HG02588 (cell line): ENCODE results near the gene MINDY4B.
"Not testable (repeated sequence)": the region's sequence is repeated elsewhere in the genome, so short reads cannot be mapped to it uniquely, and the experiment has no call there.

Experiments
- ATAC-seq: cut with Tn5 transposase; IDR thresholded peaks from one replicate; pipeline ENCODE4 v1.9.1; 2021; ENCODE audit warnings: mild to moderate bottlenecking, moderate library complexity; ENCODE audit not compliant: unreplicated experiment

MINDY4B gene

GRCh38 chr3:150899141-150899540 is 6.1 kb downstream of the MINDY4B start:
- no peak for ATAC-seq

DNA sequence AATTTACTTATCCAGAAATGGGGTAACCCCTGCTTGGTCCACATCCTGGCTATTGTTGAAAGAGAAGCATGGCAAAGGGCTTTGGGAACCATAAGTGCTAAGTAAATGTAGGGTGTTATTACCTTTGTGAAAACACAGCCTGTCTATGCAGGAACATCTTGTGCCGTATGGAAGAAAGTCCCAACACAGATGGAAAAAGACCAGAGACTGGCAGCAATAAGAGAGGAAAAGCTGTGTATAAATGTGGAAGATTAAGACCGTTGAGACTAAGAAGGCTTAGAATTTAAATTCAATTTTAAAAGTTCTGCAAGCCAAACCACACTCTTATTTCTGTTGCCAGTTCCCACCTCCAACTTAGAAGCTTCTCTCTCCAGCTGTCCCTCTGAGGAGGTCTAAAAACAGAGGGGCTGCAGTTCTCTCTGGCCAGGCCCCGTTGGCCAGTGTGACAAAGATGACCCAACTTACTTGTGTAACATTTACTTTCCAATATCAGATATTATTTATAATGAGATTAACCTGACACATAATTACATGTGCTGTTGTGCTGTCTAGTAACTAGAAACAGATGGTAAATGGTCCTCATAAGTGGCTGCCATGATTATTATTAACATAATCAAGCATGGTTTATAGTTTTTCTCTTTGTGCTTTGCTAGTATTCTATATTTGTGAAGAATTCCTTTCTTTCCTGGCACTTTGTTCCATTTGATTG is 7.0 kb downstream of the MINDY4B start:
- ATAC-seq, result no peak

DNA sequence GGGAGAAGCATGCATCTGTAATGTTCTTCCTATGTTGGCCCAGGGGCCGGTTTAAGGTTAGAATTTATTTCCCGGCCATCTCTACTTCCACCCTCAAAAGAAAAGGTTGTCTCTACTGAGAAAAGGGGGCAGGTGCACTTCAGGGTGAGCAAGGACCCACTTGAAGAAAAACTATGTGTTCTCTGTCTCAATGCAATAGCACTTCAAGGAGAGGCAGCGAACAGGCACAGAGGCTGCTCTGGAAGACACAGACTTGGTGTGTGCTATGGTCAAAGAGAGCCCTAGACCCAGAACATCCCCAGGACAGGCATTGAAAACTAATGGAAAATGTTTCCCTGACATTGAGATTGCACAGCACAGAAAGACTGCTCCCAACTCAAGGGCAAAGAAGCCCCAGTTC is 7.6 kb downstream of the MINDY4B start:
- ATAC-seq, result no peak

- no peak for ATAC-seq
These were observed 14.4 kb downstream of the MINDY4B start for GRCh38 chr3:150890831-150891230.

- no peak for ATAC-seq
These were observed 14.9 kb downstream of the MINDY4B start for GRCh38 chr3:150890295-150890694.

DNA sequence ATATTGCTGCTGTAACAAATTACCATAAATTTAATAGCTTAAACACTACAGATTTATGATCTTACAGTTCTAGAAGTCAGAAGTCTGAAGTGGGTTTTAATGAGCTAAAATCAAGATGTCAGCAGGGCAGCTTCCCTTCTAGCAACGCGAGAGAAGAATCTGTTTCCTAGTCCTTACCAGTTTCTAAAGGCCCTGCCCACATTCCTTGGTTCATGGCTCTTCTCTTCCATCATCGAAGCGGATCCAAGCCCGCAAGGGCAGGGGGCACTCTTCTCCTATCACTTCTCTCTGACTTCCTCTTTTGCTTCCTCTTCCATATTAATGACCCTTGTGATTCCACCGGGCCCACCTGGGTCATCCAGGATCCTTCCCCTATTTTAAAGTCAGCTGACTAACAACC is 16.1 kb downstream of the MINDY4B start:
- ATAC-seq, result no peak

- no peak for ATAC-seq
These were observed 18.2 kb downstream of the MINDY4B start for GRCh38 chr3:150887031-150887430.

- ATAC-seq, result no peak
These were observed 19.7 kb downstream of the MINDY4B start for GRCh38 chr3:150885535-150885934.

- no peak for ATAC-seq
These were observed 26.2 kb downstream of the MINDY4B start for GRCh38 chr3:150878996-150879575.

GRCh38 chr3:150878290-150878689 is 26.9 kb downstream of the MINDY4B start:
- ATAC-seq, result no peak

DNA sequence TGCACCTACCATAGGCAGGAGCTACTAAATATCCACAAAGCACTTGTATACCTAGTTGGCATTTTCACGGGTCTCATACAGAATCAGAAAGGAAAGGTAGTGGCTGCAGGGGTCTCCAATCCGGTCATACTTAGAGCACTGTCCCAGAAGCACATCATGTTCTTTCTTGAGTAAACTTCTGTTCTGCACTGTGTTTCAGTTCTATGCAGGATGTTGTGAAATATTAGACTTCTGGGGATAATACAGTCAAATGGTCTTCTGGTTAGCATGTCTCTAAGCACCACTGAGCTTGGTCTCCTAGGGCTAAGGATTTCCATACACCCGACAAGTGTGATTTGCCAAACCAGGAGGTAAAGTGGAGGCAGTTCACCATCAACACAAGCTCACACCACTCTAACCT is 27.9 kb downstream of the MINDY4B start:
- no peak for ATAC-seq

GRCh38 chr3:150876611-150877265 is 28.5 kb downstream of the MINDY4B start:
- ATAC-seq, result no peak

DNA sequence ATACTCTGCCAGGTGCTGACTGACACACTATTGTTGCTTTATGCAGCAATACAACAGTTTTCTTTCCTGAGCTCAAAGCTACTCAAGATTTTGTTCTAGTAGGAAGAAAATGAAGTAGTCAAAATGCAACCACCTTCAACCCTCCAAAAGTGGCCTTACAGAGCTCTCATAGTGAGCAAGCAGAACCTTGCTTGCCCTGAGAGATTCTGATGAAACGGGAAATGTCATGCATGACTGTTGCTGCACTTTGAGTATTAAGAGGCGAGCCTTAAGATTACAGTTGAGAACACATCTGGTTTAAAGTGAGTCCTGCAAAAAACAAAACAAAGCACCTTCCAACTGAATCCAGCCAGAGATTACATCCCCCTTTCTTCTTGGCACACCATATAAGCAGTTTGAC is 29.7 kb downstream of the MINDY4B start:
- ATAC-seq, result no peak

DNA sequence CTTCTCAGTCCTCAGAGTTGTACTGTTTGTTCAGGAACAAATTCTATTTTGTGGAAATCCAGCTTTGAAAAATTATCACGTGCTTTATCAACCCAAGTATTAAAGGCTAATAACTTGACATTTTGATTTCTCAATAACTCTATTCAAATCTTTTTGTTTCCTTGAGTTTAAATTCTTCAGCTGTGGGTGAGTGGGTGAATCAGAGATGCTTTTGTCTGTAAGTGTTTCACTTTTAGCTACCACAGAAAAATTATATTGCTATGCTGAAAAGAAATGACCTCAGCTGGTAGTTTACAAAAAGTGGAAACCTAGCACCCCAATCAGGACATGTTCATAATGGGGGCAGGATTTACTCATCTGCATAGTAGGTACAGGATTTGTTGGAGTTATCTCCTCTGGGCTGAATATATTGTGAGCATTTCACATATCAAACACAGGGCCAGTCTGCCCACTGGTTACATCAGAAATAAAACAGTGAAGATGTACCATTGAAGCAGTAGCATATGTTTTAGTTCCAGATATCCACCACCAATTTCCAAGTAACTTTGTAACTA is 30.5 kb downstream of the MINDY4B start:
- no peak for ATAC-seq

- no peak for ATAC-seq
These were observed 34.0 kb downstream of the MINDY4B start for GRCh38 chr3:150871192-150871591.

GRCh38 chr3:150870406-150870805 is 34.8 kb downstream of the MINDY4B start:
- no peak for ATAC-seq

GRCh38 chr3:150868282-150868681 is 37.0 kb downstream of the MINDY4B start:
- ATAC-seq, result no peak

- no peak for ATAC-seq
These were observed 37.8 kb downstream of the MINDY4B start for GRCh38 chr3:150867434-150867833.

- not testable (repeated sequence) for ATAC-seq
These were observed 41.3 kb downstream of the MINDY4B start for GRCh38 chr3:150863921-150864320.

DNA sequence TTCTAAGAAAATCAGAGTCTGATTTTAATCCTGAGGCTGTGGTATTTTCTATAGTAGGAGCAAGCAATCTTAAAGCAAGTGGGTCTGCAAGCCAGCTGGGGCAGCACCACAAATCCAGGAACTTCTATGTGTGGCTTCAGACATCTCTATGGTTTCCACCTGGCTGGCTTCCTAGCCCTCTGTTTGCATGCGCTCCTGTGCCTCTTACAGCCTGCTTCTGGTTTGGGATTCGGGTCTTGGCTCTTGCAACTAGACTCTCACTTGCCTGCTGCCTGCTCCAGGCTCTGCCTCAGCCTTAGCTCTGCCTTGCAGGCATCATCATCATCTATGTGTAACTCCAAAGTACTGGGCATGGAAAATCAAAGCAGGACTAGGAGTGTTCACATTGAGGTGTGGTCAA is 43.4 kb downstream of the MINDY4B start:
- ATAC-seq, result no peak

GRCh38 chr3:150857936-150858335 is 47.3 kb downstream of the MINDY4B start:
- not testable (repeated sequence) for ATAC-seq

DNA sequence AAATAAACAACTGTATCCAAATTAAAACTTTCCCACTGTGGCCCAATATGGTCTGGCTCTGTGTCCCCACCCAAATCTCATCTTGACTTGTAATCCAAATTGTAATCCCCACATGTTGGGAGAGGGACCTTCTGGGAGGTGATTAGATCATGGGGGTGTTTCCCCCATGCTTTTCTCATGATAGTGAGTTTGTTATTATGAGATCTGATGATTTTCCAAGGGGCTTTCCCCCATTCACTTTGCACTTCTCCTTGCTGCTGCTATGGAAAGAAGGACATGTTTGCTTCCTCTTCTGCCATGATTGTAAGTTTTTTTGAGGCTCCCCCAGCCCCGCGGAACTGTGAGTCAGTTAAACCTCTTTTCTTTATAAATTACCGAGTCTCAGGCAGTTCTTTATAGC is 55.0 kb downstream of the MINDY4B start:
- ATAC-seq, result no peak
